GM13976 (cell line): Measurements from ENCODE around the gene SPATS2L.

Source experiments
- DNase-seq: peaks from one replicate; pipeline ENCODE4 v3.0.0; 2012; ENCODE audit warnings: low spot score
- CTCF ChIP-seq: IDR thresholded peaks from 2 replicates; pipeline ENCODE4 v1.5.1; 2012; ENCODE audit warnings: borderline replicate concordance, mild to moderate bottlenecking; ENCODE audit not compliant: insufficient read depth; ENCODE audit errors: extremely low read depth, missing control alignments, control extremely low read depth
- in situ Hi-C: fragments of 300-500 bp; cut with MboI; formaldehyde crosslinking; loops from one replicate; pipeline ENCODE4 v1.12.0; 2022; ENCODE audit warnings: low sequenced_read_pairs, mixed read lengths, inconsistent platforms; ENCODE audit not compliant: unreplicated experiment

SPATS2L gene

DNA sequence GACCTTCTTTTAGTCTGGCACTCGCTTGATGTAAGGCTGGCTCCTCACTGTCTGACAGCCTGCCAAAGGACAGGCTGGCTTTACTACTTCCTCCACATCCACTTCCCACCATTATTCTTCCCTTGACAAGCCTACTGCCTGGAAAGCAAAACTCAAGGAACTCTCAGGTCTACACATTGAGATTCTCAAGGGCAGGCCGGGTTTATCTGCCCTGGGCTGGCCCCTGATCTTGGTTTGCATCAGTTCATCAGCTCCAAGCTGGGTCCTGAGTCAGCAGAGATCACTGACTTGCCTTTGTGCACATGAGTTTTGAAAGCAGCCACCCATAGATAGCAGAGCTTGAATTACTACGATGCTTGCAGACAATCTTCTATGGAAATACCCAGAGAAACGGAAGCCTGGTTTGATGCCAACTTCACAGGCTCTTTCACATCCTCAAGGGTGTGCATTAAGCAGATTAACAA is 149.5 kb downstream of the SPATS2L start:
- TF ChIP-seq CTCF: no peak
- DNase-seq: no peak
- in situ Hi-C loops: no loop called here

DNA sequence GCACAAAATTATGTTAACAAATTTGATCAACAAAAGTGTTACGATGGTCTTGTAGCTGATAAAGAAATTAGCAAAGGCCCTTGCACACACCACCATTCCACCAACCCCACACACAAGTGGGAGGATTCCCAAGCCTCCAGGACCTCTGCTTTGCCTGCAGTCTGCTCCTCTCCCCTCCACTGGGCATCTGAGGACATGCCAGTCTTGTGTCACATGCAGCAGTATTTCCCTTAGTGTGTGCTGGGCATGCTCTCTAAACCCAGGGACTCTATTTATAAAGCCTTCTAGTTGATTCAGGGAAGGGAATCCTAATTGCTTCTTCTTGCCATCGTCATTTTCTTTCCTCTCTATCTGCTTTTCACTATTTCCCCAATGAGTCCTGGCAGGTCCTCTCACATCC is 150.1 kb downstream of the SPATS2L start:
- no peak for DNase-seq
- in situ Hi-C loops: no loop called here
- no peak for TF ChIP-seq CTCF

DNA sequence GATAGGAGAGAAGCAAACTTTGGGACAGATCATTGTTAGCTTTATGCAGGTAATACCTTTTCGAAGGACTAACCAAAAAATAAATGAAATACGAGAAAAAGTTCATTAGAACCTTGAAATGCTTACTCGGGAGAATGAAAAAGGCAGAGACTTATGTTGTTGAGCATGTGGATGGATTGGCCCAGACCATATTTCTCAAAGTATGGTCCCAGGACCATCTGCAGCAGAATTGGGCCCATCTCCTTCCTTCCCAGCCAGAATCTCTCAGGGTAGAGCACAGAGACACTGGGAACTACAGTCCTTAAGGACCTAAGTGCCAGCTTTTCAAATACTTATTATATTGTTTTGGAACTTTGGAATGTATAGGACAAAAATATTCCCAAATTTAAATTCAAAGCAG is 152.6 kb downstream of the SPATS2L start:
- TF ChIP-seq CTCF: no peak
- in situ Hi-C loops: no loop called here
- DNase-seq: no peak

DNA sequence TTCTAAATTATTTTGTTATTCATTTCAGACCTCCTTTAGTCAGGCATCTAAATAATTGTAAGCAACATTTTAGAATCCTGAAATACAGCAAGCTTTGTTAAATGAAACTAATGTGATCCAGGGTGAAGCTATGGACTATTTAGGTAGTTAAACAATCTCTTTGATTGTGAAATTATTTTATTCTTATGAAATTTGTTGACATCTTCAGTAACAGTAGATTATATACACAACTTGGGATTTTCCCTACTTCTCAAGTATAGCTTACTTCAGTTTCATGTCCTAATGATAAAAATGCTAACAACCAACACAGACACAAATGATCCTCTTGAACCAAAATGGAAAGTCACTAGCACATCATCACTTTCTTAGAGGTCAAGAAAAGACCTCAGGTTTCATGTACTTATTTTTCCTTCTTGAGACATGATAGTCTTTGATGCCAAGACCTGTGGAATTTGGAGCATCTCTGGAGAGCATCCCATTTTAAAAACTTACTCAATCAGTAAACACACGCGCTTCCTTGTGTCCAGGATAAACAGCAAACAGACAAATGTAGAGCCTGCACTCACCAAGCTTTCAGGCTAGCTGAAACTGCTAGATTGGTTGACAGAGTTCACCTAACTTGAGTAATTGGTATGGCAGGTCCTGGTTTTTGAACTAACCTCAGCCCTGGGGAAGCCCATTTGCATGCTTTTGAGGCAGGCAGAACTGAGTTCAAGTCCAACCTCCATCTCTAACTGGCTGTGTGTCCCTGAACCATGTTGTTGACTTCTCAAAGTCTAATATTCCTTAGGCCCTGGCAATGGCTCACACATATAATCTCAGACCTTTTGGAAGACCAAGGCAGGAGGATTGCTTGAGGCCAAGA is 155.6 kb downstream of the SPATS2L start:
- in situ Hi-C loops: no loop called here
- DNase-seq: no peak
- no peak for TF ChIP-seq CTCF

- DNase-seq: no peak
- no peak for TF ChIP-seq CTCF
- in situ Hi-C loops: no loop called here
Measured at GRCh38 chr2:200463452-200463851, 157.0 kb downstream of the SPATS2L start.

GRCh38 chr2:200466425-200467418 is 160.2 kb downstream of the SPATS2L start:
- in situ Hi-C loops: no loop called here

More at GRCh38 chr2:200466425-200467418, 160.2 kb downstream of the SPATS2L start:
- no peak for DNase-seq
- TF ChIP-seq CTCF: no peak
